Suprapubic skin (tissue), 4 donors: ENCODE measurements around the gene MTERF4. TPM values are rescaled to one million over a fixed set of nuclear protein-coding genes. Genes with fewer than 3 reads are reported as not detected.

Experiments used
- DNase-seq, 2 donors: peaks; one replicate each; pipeline ENCODE4 v3.0.0-alpha.2; 2019; ENCODE audit warnings: low spot score in 2 of 2
- H3K27ac ChIP-seq: fragments of 200-600 bp; sonication (generic); one replicate; pipeline ENCODE4 v1.5.1; 2019
- H3K27me3 ChIP-seq: fragments of 200-600 bp; sonication (generic); one replicate; pipeline ENCODE4 v1.5.1; 2019
- H3K36me3 ChIP-seq: fragments of 200-600 bp; sonication (generic); one replicate; pipeline ENCODE4 v1.5.1; 2019
- H3K4me1 ChIP-seq: fragments of 200-600 bp; sonication (generic); one replicate; pipeline ENCODE4 v1.5.1; 2019
- H3K4me3 ChIP-seq: fragments of 200-600 bp; sonication (generic); one replicate; pipeline ENCODE4 v1.5.1; 2019; ENCODE audit warnings: mild to moderate bottlenecking
- H3K9me3 ChIP-seq: fragments of 200-600 bp; sonication (generic); one replicate; pipeline ENCODE4 v1.5.1; 2019
- CTCF ChIP-seq, 2 donors: fragments of 200-600 bp in 1 of 2; fragments of 450-650 bp in 1 of 2; sonication (generic) in 1 of 2; IDR thresholded peaks; one replicate each; pipeline ENCODE4 v1.5.1; 2016 to 2019; ENCODE audit warnings: antibody characterized with exemption in 2 of 2, mild to moderate bottlenecking in 1 of 2, moderate library complexity in 1 of 2
- EP300 ChIP-seq: sonication (generic); formaldehyde crosslinking; IDR thresholded peaks from one replicate; pipeline ENCODE4 v1.6.1; 2017; ENCODE audit warnings: antibody characterized with exemption
- POLR2A ChIP-seq, 2 donors: fragments of 450-650 bp; IDR thresholded peaks; one replicate each; pipeline ENCODE4 v1.6.1; 2017; ENCODE audit warnings: antibody characterized with exemption in 2 of 2, mild to moderate bottlenecking in 2 of 2, moderate library complexity in 2 of 2
- POLR2AphosphoS5 ChIP-seq, 3 donors: sonication (generic); formaldehyde crosslinking; IDR thresholded peaks; one replicate each; pipeline ENCODE4 v1.6.1; 2017; ENCODE audit warnings: antibody characterized with exemption in 3 of 3
- WGBS: methylation state at CpG from one replicate; pipeline ENCODE4 v1.1.5; 2018; 5-methylcytosine and 5-hydroxymethylcytosine counted together
- total RNA-seq, 4 donors: library from RNA; depleted of rRNA; stranded (reverse); fragments of >200 nt; gene quantifications; one replicate each; pipeline ENCODE4 v1.1.0, GENCODE V29; 2016

The MTERF4 gene
- total RNA-seq, 4 donors from 2014 or later, result 30.0 to 81.8 (median 52.4) TPM

DNA sequence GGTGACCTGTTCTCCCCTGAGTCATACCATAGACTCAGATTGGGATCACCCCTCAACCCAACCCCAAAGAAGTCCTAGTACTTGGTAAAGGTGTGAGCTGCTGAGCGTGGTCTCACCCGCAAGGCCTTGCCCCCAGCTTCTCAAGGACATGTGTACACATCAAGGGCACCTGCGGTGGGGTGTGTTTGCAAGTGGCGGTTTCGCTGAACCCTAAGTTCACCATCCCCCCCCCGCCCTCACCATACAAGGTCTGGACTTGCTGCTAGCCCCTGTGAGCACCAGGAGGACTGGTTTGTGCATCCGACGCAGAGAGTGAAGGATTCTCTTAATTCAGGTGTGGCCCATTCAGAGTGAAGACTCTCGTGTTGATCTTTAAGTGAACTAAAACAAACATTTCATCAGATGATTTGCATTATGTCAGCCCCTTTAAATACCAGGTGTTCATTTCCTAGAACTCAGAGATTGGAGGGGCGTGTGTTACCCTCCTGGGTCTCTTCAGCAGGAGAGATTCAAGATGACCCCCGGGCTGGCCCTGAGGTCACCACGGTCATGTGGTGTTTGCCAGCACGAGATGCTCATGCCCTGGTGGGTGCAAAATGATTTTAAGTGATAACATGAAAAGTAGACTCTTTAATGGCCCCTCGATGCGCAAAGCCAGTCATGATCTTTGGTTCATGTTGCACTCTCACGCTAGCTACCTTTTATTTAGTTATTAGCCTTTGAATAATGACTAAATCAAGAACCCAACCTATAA, 27.8 kb downstream of the MTERF4 start:
- H3K9me3 ChIP-seq, result no peaks in the 10 kb centered on the region
- TF ChIP-seq POLR2AphosphoS5 (IDR thresholded peaks at IDR 0.05) (no peak), CTCF (IDR thresholded peaks at IDR 0.05) (no peak), EP300 (no peak), POLR2A (IDR thresholded peaks at IDR 0.05) (no peak)
- no peak overlapping the region for H3K27ac ChIP-seq
- H3K4me1 ChIP-seq, result no peaks in the 10 kb centered on the region
- no peak overlapping the region for H3K4me3 ChIP-seq
- DNase-seq, result no peak
- peaks cover 59% of the 10 kb centered on the region for H3K36me3 ChIP-seq
- H3K27me3 ChIP-seq, result no peaks in the 10 kb centered on the region
- WGBS, result 92% methylated on average over 12 of the region's 16 CpGs

GRCh38 chr2:241073166-241074064, 28.7 kb downstream of the MTERF4 start:
- H3K4me1 ChIP-seq, result no peaks in the 10 kb centered on the region
- no peak for TF ChIP-seq CTCF (IDR thresholded peaks at IDR 0.05)
- TF ChIP-seq POLR2A (IDR thresholded peaks at IDR 0.05), result no peak
- no peak for TF ChIP-seq POLR2AphosphoS5 (IDR thresholded peaks at IDR 0.05)
- no peak for TF ChIP-seq EP300
- H3K36me3 ChIP-seq, result peaks cover 68% of the 10 kb centered on the region
- no peak overlapping the region for H3K27ac ChIP-seq
- H3K4me3 ChIP-seq, result no peak overlapping the region
- no peaks in the 10 kb centered on the region for H3K9me3 ChIP-seq
- no peaks in the 10 kb centered on the region for H3K27me3 ChIP-seq
- 54% methylated on average over 4 of the region's 25 CpGs for whole genome bisulfite sequencing
- no peak for DNase-seq

GRCh38 chr2:241072553-241073165, 29.4 kb downstream of the MTERF4 start:
- Histone ChIP-seq H3K36me3 (peaks cover 75% of the 10 kb centered on the region), H3K4me3 (no peak overlapping the region), H3K9me3 (no peaks in the 10 kb centered on the region), H3K4me1 (no peaks in the 10 kb centered on the region), H3K27me3 (no peaks in the 10 kb centered on the region), H3K27ac (no peak overlapping the region)
- DNase-seq, result peak in 1 of 2 donors; percentile 33
- TF ChIP-seq CTCF (IDR thresholded peaks at IDR 0.05), result no peak
- no peak for TF ChIP-seq POLR2AphosphoS5 (IDR thresholded peaks at IDR 0.05)
- no peak for TF ChIP-seq EP300
- 75% methylated on average over 12 of the region's 14 CpGs for WGBS

- no peaks in the 10 kb centered on the region for H3K4me1 ChIP-seq
- WGBS, result 69% methylated on average over 6 of the region's 9 CpGs
- H3K27ac ChIP-seq, result no peak overlapping the region
- TF ChIP-seq POLR2A (IDR thresholded peaks at IDR 0.05) (no peak), POLR2AphosphoS5 (IDR thresholded peaks at IDR 0.05) (no peak), EP300 (no peak), CTCF (IDR thresholded peaks at IDR 0.05) (no peak)
- DNase-seq, result peak in 1 of 2 donors; percentile 40
- no peaks in the 10 kb centered on the region for H3K27me3 ChIP-seq
- H3K9me3 ChIP-seq, result no peaks in the 10 kb centered on the region
- no peak overlapping the region for H3K4me3 ChIP-seq
- H3K36me3 ChIP-seq, result peaks cover 80% of the 10 kb centered on the region
Measured at GRCh38 chr2:241072151-241072550, 29.9 kb downstream of the MTERF4 start.
